Subcutaneous adipose tissue (tissue), 4 donors: Measurements from ENCODE around the gene KMT2A. TPM values are rescaled to one million over a fixed set of nuclear protein-coding genes. Genes with fewer than 3 reads are reported as not detected.

Source experiments
- total RNA-seq, 4 donors: library from RNA; depleted of rRNA; stranded (reverse); fragments of >200 nt; gene quantifications; one replicate each; pipeline ENCODE4 v1.1.0, GENCODE V29; 2016
- TF ChIP-seq, protein P1 (sequence below): fragments of 450-650 bp; IDR thresholded peaks from one replicate; pipeline ENCODE4 v1.5.1; 2016; ENCODE audit warnings: low read depth, mild to moderate bottlenecking, control low read depth, antibody characterized with exemption, moderate library complexity

The KMT2A gene
- total RNA-seq, 4 donors from 2014 or later: 62.2 to 81.0 (median 69.8) TPM

DNA sequence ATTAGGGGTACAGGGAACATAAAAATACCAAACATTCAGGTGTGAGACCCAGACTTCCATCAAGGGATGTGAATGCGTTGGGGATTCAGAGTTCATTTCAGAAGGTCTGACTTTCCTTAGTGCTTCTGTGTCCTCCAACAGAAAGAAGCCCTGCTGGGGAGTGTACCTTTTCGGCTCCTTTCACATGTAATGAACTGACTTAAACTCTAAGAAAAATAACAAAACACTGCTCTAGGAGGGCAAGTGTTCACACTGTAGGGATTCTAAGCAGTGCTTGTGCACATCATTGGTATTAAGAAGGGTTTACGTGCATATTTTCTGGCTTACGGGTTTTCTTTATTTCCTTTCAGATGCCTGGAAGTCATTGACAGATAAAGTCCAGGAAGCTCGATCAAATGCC, 75.3 kb downstream of the KMT2A start:
- TF ChIP-seq, protein P1, sequence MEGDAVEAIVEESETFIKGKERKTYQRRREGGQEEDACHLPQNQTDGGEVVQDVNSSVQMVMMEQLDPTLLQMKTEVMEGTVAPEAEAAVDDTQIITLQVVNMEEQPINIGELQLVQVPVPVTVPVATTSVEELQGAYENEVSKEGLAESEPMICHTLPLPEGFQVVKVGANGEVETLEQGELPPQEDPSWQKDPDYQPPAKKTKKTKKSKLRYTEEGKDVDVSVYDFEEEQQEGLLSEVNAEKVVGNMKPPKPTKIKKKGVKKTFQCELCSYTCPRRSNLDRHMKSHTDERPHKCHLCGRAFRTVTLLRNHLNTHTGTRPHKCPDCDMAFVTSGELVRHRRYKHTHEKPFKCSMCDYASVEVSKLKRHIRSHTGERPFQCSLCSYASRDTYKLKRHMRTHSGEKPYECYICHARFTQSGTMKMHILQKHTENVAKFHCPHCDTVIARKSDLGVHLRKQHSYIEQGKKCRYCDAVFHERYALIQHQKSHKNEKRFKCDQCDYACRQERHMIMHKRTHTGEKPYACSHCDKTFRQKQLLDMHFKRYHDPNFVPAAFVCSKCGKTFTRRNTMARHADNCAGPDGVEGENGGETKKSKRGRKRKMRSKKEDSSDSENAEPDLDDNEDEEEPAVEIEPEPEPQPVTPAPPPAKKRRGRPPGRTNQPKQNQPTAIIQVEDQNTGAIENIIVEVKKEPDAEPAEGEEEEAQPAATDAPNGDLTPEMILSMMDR: no peak

DNA sequence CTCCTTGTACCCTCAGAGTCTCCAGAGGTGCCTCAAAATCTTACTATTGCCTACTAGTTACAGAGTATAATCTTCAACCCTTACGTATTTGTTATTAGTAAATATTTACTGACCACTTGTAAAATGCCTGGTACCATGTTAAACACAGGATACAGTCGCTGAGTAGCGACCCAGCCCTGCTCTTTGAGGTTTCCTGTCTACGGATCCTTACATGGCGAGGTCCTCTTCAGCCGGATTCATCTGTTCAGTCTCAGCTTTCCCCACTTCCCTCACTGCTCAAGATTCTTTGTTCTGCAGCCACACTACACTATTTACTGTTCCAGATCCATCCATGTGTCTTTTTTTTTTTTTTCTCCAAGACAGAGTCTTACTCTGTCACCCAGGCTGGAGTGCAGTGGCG, 77.8 kb downstream of the KMT2A start:
- TF ChIP-seq, protein P1: no peak

DNA sequence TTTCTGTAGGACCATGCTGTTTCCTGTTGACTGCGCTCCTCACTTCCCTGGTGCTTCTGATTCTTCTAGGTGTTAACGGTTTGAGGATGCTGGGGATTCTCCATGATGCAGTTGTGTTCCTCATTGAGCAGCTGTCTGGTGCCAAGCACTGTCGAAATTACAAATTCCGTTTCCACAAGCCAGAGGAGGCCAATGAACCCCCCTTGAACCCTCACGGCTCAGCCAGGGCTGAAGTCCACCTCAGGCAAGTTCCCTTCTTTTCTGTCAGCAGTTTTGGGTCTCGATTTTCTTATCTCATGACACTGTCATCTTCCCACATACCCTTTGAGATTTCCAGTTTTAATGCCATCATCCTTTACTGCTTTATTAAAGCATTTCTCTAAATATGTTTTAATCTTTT, 83.3 kb downstream of the KMT2A start:
- TF ChIP-seq, protein P1: no peak

DNA sequence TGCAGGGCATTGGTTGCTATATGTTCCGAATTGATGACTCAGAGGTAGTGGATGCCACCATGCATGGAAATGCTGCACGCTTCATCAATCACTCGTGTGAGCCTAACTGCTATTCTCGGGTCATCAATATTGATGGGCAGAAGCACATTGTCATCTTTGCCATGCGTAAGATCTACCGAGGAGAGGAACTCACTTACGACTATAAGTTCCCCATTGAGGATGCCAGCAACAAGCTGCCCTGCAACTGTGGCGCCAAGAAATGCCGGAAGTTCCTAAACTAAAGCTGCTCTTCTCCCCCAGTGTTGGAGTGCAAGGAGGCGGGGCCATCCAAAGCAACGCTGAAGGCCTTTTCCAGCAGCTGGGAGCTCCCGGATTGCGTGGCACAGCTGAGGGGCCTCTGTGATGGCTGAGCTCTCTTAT, 85.6 kb downstream of the KMT2A start:
- TF ChIP-seq, protein P1: no peak

DNA sequence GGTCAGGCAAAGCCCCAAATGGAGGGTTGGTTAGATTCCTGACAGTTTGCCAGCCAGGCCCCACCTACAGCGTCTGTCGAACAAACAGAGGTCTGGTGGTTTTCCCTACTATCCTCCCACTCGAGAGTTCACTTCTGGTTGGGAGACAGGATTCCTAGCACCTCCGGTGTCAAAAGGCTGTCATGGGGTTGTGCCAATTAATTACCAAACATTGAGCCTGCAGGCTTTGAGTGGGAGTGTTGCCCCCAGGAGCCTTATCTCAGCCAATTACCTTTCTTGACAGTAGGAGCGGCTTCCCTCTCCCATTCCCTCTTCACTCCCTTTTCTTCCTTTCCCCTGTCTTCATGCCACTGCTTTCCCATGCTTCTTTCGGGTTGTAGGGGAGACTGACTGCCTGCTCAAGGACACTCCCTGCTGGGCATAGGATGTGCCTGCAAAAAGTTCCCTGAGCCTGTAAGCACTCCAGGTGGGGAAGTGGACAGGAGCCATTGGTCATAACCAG, 86.3 kb downstream of the KMT2A start:
- TF ChIP-seq, protein P1: no peak

DNA sequence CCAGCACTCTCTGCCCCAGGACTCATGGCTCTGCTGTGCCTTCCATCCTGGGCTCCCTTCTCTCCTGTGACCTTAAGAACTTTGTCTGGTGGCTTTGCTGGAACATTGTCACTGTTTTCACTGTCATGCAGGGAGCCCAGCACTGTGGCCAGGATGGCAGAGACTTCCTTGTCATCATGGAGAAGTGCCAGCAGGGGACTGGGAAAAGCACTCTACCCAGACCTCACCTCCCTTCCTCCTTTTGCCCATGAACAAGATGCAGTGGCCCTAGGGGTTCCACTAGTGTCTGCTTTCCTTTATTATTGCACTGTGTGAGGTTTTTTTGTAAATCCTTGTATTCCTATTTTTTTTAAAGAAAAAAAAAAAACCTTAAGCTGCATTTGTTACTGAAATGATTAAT, 88.1 kb downstream of the KMT2A start:
- TF ChIP-seq, protein P1: no peak

DNA sequence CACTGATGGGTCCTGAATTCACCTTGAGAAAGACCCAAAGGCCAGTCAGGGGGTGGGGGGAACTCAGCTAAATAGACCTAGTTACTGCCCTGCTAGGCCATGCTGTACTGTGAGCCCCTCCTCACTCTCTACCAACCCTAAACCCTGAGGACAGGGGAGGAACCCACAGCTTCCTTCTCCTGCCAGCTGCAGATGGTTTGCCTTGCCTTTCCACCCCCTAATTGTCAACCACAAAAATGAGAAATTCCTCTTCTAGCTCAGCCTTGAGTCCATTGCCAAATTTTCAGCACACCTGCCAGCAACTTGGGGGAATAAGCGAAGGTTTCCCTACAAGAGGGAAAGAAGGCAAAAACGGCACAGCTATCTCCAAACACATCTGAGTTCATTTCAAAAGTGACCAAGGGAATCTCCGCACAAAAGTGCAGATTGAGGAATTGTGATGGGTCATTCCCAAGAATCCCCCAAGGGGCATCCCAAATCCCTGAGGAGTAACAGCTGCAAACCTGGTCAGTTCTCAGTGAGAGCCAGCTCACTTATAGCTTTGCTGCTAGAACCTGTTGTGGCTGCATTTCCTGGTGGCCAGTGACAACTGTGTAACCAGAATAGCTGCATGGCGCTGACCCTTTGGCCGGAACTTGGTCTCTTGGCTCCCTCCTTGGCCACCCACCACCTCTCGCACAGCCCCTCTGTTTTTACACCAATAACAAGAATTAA, 88.6 kb downstream of the KMT2A start:
- TF ChIP-seq, protein P1: no peak
